Keratinocyte (primary cell): ENCODE data around the gene LDB2. TPM values are rescaled to one million over a fixed set of nuclear protein-coding genes. Genes with fewer than 3 reads are reported as not detected.

ENCODE experiments used
- DNase-seq: peaks from one replicate; pipeline ENCODE4 v3.0.0-alpha.2; 2011; ENCODE audit warnings: low read depth, missing footprints, low spot score
- FAIRE-seq: peaks from 2 replicates; lab custom pipeline; 2011; peaks lifted over from hg19 to GRCh38; lab: Jason Lieb, UNC
- H2AFZ ChIP-seq: 2 replicates; pipeline ENCODE4 v1.6.0; 2012; ENCODE audit warnings: low read length, control low read depth, inconsistent platforms; ENCODE audit not compliant: control insufficient read depth
- H3K27ac ChIP-seq: 2 replicates; pipeline ENCODE4 v1.5.1; 2011; ENCODE audit warnings: low read length; ENCODE audit not compliant: control insufficient read depth, insufficient read depth
- H3K27me3 ChIP-seq: 3 replicates; pipeline ENCODE4 v1.6.0; 2011; ENCODE audit warnings: low read length; ENCODE audit not compliant: control insufficient read depth, insufficient read depth; ENCODE audit errors: extremely low read depth
- H3K36me3 ChIP-seq, 2 experiments: 2 replicates in 1 of 2; 3 replicates in 1 of 2; pipeline ENCODE4 v1.5.1; 2011; ENCODE audit warnings: low read length in 2 of 2, mild to moderate bottlenecking in 1 of 2; ENCODE audit not compliant: control insufficient read depth in 2 of 2, insufficient read depth in 2 of 2; ENCODE audit errors: extremely low read depth in 1 of 2
- H3K4me1 ChIP-seq: 3 replicates; pipeline ENCODE4 v1.5.1; 2011; ENCODE audit warnings: low read length; ENCODE audit not compliant: control insufficient read depth, insufficient read depth; ENCODE audit errors: extremely low read depth
- H3K4me2 ChIP-seq: 3 replicates; pipeline ENCODE4 v1.6.0; 2011; ENCODE audit warnings: low read depth, low read length; ENCODE audit not compliant: control insufficient read depth, insufficient read depth; ENCODE audit errors: extremely low read depth
- H3K4me3 ChIP-seq, 3 experiments: fragments of 200-600 bp in 1 of 3; sonication (generic) in 1 of 3; 2 replicates in 2 of 3; 3 replicates in 1 of 3; pipeline ENCODE4 v1.5.1; 2011 to 2016; ENCODE audit warnings: low read length in 3 of 3, mild to moderate bottlenecking in 3 of 3, control low read depth in 2 of 3, inconsistent platforms in 1 of 3, low read depth in 1 of 3, mixed read lengths in 1 of 3, mixed run types in 1 of 3, moderate library complexity in 1 of 3; ENCODE audit not compliant: control insufficient read depth in 2 of 3, insufficient read depth in 2 of 3; ENCODE audit errors: extremely low read depth in 1 of 3
- H3K79me2 ChIP-seq: 2 replicates; pipeline ENCODE4 v1.6.0; 2012; ENCODE audit warnings: low read length; ENCODE audit not compliant: control insufficient read depth, insufficient read depth
- H3K9ac ChIP-seq: 3 replicates; pipeline ENCODE4 v1.6.0; 2011; ENCODE audit warnings: low read length; ENCODE audit not compliant: control insufficient read depth, insufficient read depth; ENCODE audit errors: extremely low read depth
- H3K9me1 ChIP-seq: 3 replicates; pipeline ENCODE4 v1.6.0; 2011; ENCODE audit warnings: low read length; ENCODE audit not compliant: control insufficient read depth, insufficient read depth; ENCODE audit errors: extremely low read depth
- H3K9me3 ChIP-seq: 2 replicates; pipeline ENCODE4 v1.5.1; 2012; ENCODE audit warnings: low read depth, low read length; ENCODE audit not compliant: control insufficient read depth
- H4K20me1 ChIP-seq: 3 replicates; pipeline ENCODE4 v1.6.0; 2011; ENCODE audit warnings: low read length; ENCODE audit not compliant: control insufficient read depth, insufficient read depth; ENCODE audit errors: extremely low read depth
- EZH2 ChIP-seq: IDR thresholded peaks from one replicate; pipeline ENCODE4 v1.6.1; 2012; ENCODE audit warnings: inconsistent platforms, mild to moderate bottlenecking, low read length, moderate library complexity
- dilution Hi-C: fragments of 300-500 bp; cut with MboI; formaldehyde crosslinking; loops from one replicate; pipeline ENCODE4 v1.7.0; 2020; ENCODE audit warnings: low sequenced_read_pairs; ENCODE audit not compliant: extremely low pct_ligation_motif_present
- polyA plus RNA-seq, 5 experiments: library from polyadenylated mRNA; depleted of rRNA in 3 of 5; stranded (reverse) in 3 of 5; stranded (forward) in 1 of 5; unstranded in 1 of 5; fragments of >200 nt; gene quantifications; 1 replicate in 1 of 5; 2 replicates in 3 of 5; 3 replicates in 1 of 5; pipeline versions ENCODE4 v1.2.1 to v1.2.3, GENCODE V29; 2011 to 2012; ENCODE audit warnings: missing spikeins in 2 of 5, low read depth in 1 of 5, low replicate concordance in 1 of 5
- TF ChIP-seq, protein P1 (sequence below), 3 experiments: IDR thresholded peaks in 1 of 3; conservative IDR thresholded peaks in 1 of 3; optimal IDR thresholded peaks in 1 of 3; 2 replicates in 2 of 3; 3 replicates in 1 of 3; pipeline versions ENCODE3 to v1.5.1; 2011; ENCODE audit warnings: low read length in 3 of 3, mild to moderate bottlenecking in 3 of 3, moderate library complexity in 2 of 3, control low read depth in 1 of 3, inconsistent platforms in 1 of 3; ENCODE audit not compliant: insufficient read depth in 2 of 3; ENCODE audit errors: extremely low read depth in 1 of 3

The LDB2 gene
- polyA plus RNA-seq, 1 donor (not counting 4 experiments of a cell fraction or from before 2014, with no cell fraction given): not detected

DNA sequence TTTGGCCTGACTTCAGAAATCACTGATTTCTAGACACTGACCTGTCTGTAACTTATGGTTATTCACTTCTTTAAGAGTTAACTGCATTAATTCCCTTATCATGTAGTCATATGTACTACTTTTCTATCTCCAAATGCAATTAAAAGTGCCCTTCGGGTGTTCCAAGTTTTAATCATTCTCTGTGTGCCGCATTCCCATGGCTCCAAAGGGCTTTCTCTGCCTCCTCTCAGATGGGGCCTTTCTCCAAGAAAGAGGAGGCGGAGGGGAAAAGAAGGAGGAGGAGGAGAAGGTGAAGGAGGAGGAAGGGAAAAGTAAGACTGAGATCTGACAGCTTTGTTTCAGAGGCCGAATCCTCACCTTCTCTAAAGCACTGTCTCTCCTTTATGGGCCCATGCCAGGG, 325.8 kb downstream of the LDB2 start:
- H3K9me3 ChIP-seq: no peaks in the 10 kb centered on the region
- no peaks in the 10 kb centered on the region for H4K20me1 ChIP-seq
- no peak overlapping the region for H2AFZ ChIP-seq
- H3K4me3 ChIP-seq: no peak overlapping the region
- no peaks in the 10 kb centered on the region for H3K27me3 ChIP-seq
- dilution Hi-C loops: no loop called here
- DNase-seq (no peak), FAIRE-seq (no peak)
- H3K4me1 ChIP-seq: no peaks in the 10 kb centered on the region
- no peak overlapping the region for H3K27ac ChIP-seq
- no peaks in the 10 kb centered on the region for H3K79me2 ChIP-seq
- no peaks in the 10 kb centered on the region for H3K9me1 ChIP-seq
- no peak overlapping the region for H3K4me2 ChIP-seq
- H3K36me3 ChIP-seq: no peaks in the 10 kb centered on the region
- no peak for TF ChIP-seq EZH2
- TF ChIP-seq, protein P1, sequence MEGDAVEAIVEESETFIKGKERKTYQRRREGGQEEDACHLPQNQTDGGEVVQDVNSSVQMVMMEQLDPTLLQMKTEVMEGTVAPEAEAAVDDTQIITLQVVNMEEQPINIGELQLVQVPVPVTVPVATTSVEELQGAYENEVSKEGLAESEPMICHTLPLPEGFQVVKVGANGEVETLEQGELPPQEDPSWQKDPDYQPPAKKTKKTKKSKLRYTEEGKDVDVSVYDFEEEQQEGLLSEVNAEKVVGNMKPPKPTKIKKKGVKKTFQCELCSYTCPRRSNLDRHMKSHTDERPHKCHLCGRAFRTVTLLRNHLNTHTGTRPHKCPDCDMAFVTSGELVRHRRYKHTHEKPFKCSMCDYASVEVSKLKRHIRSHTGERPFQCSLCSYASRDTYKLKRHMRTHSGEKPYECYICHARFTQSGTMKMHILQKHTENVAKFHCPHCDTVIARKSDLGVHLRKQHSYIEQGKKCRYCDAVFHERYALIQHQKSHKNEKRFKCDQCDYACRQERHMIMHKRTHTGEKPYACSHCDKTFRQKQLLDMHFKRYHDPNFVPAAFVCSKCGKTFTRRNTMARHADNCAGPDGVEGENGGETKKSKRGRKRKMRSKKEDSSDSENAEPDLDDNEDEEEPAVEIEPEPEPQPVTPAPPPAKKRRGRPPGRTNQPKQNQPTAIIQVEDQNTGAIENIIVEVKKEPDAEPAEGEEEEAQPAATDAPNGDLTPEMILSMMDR (optimal IDR thresholded peaks at IDR 0.05 in 1 of 3, IDR thresholded peaks at IDR 0.05 in 1 of 3, conservative IDR thresholded peaks at IDR 0.05 in 1 of 3; ENCODE audit: extremely low read depth in 1 of 3, insufficient read depth in 2 of 3, low read length in 3 of 3): no peak
- H3K9ac ChIP-seq: no peak overlapping the region

DNA sequence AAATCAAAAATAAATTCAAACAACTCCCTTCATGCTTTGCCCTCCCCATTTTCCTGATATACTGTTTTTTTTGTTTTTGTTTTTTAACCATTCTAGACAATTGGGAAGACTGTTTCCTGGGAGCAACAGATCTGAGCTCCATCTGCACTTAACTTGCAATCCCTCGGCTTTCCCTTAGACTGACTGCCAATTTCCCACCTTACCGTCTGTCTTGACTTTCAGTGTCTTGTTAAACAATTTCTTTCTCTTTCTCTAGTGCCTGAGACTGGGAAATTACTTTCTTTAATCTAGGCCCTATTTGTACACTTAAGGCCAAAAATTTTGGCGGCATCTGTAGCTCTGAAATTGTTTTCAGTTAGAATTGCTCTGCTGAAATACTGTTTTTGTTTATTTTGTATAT, 326.3 kb downstream of the LDB2 start:
- TF ChIP-seq, protein P1 (optimal IDR thresholded peaks at IDR 0.05 in 1 of 3, IDR thresholded peaks at IDR 0.05 in 1 of 3, conservative IDR thresholded peaks at IDR 0.05 in 1 of 3; ENCODE audit: extremely low read depth in 1 of 3, insufficient read depth in 2 of 3, low read length in 3 of 3): no peak
- no peak for TF ChIP-seq EZH2
- dilution Hi-C loops: no loop called here
- H2AFZ ChIP-seq: no peak overlapping the region
- FAIRE-seq (no peak), DNase-seq (no peak)
- no peaks in the 10 kb centered on the region for H4K20me1 ChIP-seq
- no peak overlapping the region for H3K27ac ChIP-seq
- no peaks in the 10 kb centered on the region for H3K9me3 ChIP-seq
- no peaks in the 10 kb centered on the region for H3K27me3 ChIP-seq
- H3K4me1 ChIP-seq: no peaks in the 10 kb centered on the region
- no peaks in the 10 kb centered on the region for H3K79me2 ChIP-seq
- H3K9me1 ChIP-seq: no peaks in the 10 kb centered on the region
- no peak overlapping the region for H3K4me2 ChIP-seq
- H3K4me3 ChIP-seq: no peak overlapping the region
- no peak overlapping the region for H3K9ac ChIP-seq
- no peaks in the 10 kb centered on the region for H3K36me3 ChIP-seq
